SH-SY5Y (cell line): ENCODE measurements around the gene C13orf46.

ENCODE experiments used
- GATA2 ChIP-seq: IDR thresholded peaks from 2 replicates; pipeline ENCODE4 v1.6.1; 2011; ENCODE audit warnings: mild to moderate bottlenecking, low read depth, low read length
- GATA3 ChIP-seq: IDR thresholded peaks from 2 replicates; pipeline ENCODE4 v1.6.1; 2011; ENCODE audit warnings: low read depth, mild to moderate bottlenecking, low read length, moderate library complexity

GRCh38 chr13:113907635-113908617 is 66.0 kb downstream of the C13orf46 start:
- no peak for TF ChIP-seq GATA2
- no peak for TF ChIP-seq GATA3
